Stimulated activated CD4-positive, alpha-beta T cell treated with anti-CD3 and anti-CD28 coated beads, Interleukin-4, amount 100 ng/mL, for 4 hours (primary cell): ENCODE results near the gene MSANTD1.

Source experiments
- DNase-seq, 2 experiments: peaks; one replicate each; pipeline ENCODE4 v3.0.0-alpha.2; 2020

MSANTD1 gene

DNA sequence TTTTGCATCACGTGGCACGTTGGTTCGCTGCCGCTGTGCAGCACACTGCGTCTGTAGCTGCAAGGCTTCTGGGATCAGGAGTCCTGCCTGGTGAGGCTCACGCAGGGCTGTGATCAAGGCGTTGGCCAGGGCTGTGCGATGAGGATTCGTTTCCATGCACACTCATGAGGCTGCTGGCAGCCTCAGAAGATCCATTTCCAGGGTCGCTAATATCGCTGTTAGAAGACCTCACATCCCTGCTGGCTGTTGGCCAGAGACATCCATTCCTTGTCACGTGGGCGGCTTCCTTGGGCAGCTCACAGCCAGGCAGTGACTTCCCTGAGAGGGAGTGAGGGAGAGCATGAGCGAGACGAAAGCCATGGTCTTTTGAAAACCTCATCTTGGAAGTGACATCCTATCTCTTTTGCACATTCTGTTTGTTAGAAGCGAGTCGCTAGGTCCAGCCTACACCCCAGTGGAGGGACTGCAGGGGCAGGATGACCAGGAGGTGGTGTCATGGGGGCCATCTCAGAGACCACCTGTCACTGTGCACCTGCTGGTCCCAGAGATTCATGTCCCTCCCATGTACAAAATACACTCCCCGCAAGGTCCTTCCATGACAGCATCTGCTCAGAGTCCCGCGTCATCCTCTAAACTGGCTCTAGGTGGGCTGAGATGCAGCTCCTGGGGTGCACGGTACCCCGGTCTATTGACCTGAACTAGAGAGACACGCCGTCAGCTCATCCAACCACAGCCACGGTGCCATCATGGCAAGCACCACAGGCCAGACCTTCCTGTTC is 56.1 kb downstream of the MSANTD1 start:
- no peak for DNase-seq

DNA sequence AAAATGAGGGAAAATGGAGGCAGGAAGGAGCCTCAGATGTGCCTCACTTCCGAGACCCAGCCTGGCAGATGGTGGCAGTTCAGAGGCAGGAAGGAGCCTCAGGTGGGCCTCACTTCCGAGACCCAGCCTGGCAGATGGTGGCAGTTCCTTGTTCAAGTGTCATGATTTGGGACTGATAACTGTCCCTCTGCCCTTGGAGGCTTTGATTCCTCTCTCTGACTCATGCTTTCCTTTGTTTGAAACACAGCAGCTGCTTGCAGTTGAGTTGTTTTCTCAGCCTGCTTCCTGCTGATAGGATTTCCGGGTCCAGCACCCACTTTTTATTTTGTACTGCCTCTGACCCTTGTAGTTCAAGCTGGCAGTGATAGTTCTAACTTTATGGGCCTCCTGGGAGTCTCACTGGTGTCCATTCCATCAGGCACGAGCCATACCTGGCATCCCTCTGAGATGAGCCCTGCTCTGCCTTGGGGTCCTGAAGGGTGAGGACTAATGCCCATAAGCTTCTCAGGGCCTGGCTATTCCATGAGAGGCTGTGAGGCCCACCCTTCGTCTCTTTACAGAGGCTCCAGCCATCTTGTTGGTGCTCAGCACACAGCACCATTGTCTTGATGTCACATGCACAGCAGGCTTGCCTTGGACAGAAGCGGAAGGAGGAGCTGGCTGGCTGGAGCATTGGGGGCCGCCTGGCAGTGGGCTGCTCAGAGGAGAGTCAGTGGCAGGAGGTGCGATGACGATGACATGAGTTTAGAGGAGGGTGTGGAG is 56.8 kb downstream of the MSANTD1 start:
- no peak for DNase-seq
